Suprapubic skin (tissue), 4 donors: ENCODE results near the gene NUP188.

Experiments
- POLR2A ChIP-seq, 2 donors: fragments of 450-650 bp; IDR thresholded peaks; one replicate each; pipeline ENCODE4 v1.6.1; 2017; ENCODE audit warnings: antibody characterized with exemption in 2 of 2, mild to moderate bottlenecking in 2 of 2, moderate library complexity in 2 of 2
- POLR2AphosphoS5 ChIP-seq, 3 donors: sonication (generic); formaldehyde crosslinking; IDR thresholded peaks; one replicate each; pipeline ENCODE4 v1.6.1; 2017; ENCODE audit warnings: antibody characterized with exemption in 3 of 3
- TF ChIP-seq, protein P1 (sequence below), 2 donors: fragments of 200-600 bp in 1 of 2; fragments of 450-650 bp in 1 of 2; sonication (generic) in 1 of 2; IDR thresholded peaks; one replicate each; pipeline ENCODE4 v1.5.1; 2016 to 2019; ENCODE audit warnings: antibody characterized with exemption in 2 of 2, mild to moderate bottlenecking in 1 of 2, moderate library complexity in 1 of 2

- TF ChIP-seq POLR2AphosphoS5 (IDR thresholded peaks at IDR 0.05) (no peak), POLR2A (IDR thresholded peaks at IDR 0.05) (no peak)
- TF ChIP-seq, protein P1, sequence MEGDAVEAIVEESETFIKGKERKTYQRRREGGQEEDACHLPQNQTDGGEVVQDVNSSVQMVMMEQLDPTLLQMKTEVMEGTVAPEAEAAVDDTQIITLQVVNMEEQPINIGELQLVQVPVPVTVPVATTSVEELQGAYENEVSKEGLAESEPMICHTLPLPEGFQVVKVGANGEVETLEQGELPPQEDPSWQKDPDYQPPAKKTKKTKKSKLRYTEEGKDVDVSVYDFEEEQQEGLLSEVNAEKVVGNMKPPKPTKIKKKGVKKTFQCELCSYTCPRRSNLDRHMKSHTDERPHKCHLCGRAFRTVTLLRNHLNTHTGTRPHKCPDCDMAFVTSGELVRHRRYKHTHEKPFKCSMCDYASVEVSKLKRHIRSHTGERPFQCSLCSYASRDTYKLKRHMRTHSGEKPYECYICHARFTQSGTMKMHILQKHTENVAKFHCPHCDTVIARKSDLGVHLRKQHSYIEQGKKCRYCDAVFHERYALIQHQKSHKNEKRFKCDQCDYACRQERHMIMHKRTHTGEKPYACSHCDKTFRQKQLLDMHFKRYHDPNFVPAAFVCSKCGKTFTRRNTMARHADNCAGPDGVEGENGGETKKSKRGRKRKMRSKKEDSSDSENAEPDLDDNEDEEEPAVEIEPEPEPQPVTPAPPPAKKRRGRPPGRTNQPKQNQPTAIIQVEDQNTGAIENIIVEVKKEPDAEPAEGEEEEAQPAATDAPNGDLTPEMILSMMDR (IDR thresholded peaks at IDR 0.05) = no peak
Observed at GRCh38 chr9:128905964-128906363, 41.5 kb upstream of the NUP188 start.
